PC-3 (cell line): ENCODE data around the gene CIB2. TPM values are rescaled to one million over a fixed set of nuclear protein-coding genes. Genes with fewer than 3 reads are reported as not detected.

Source experiments
- ATAC-seq: fragments of 200-7000 bp; cut with Tn5 transposase; 2 replicates; pipeline ENCODE4 v1.9.1; 2020; ENCODE audit warnings: mild to moderate bottlenecking, moderate library complexity
- BruUV-seq: library from RNA; stranded (reverse); fragments of 400-500 nt; replicated peaks from 2 replicates; lab custom pipeline; 2021; lab: Mats Ljungman, UMichigan
- CTCF ChIA-PET: fragments of 300-600 bp; sonication (Branson Sonifier 250); formaldehyde crosslinking; loops from one replicate; lab custom pipeline; 2022; ENCODE audit warnings: antibody characterized with exemption; lab: Charles Lee
- POLR2A ChIA-PET: fragments of 300-600 bp; sonication (Branson Sonifier 250); formaldehyde crosslinking; loops from one replicate; lab custom pipeline; 2022; ENCODE audit warnings: antibody characterized with exemption; ENCODE audit not compliant: unreplicated experiment; lab: Charles Lee
- DNase-seq: peaks from one replicate; pipeline ENCODE4 v3.0.0-alpha.2; 2015
- H2AFZ ChIP-seq: fragments of 300-600 bp; sonication (generic); 2 replicates; pipeline ENCODE4 v1.6.0; 2016; ENCODE audit warnings: antibody characterized with exemption, low read length
- H3F3A ChIP-seq: fragments of 300-600 bp; sonication (generic); one replicate; pipeline ENCODE4 v1.6.0; 2017; ENCODE audit warnings: antibody characterized with exemption, low read length, control low read depth, mild to moderate bottlenecking; ENCODE audit not compliant: unreplicated experiment
- H3K27ac ChIP-seq: fragments of 300-600 bp; sonication (generic); 2 replicates; pipeline ENCODE4 v1.5.1; 2016; ENCODE audit warnings: mild to moderate bottlenecking, low read length
- H3K27me3 ChIP-seq: fragments of 300-600 bp; sonication (generic); 2 replicates; pipeline ENCODE4 v1.6.1; 2016; ENCODE audit warnings: low read length, mixed read lengths
- H3K36me3 ChIP-seq: fragments of 300-600 bp; sonication (generic); 2 replicates; pipeline ENCODE4 v1.6.1; 2016; ENCODE audit warnings: low read depth, mixed run types, low read length, mixed read lengths
- H3K4me1 ChIP-seq: fragments of 300-600 bp; sonication (generic); 2 replicates; pipeline ENCODE4 v1.5.1; 2016; ENCODE audit warnings: low read length; ENCODE audit not compliant: insufficient read depth
- H3K4me2 ChIP-seq: fragments of 300-600 bp; sonication (generic); 2 replicates; pipeline ENCODE4 v1.6.0; 2016; ENCODE audit warnings: low read length
- H3K4me3 ChIP-seq: fragments of 300-600 bp; sonication (generic); 2 replicates; pipeline ENCODE4 v1.5.1; 2016; ENCODE audit warnings: mild to moderate bottlenecking, low read length, mixed read lengths
- H3K79me2 ChIP-seq: fragments of 300-600 bp; sonication (generic); 2 replicates; pipeline ENCODE4 v1.6.1; 2017; ENCODE audit warnings: low read length, mixed read lengths
- H3K9ac ChIP-seq: fragments of 300-600 bp; sonication (generic); 2 replicates; pipeline ENCODE4 v1.6.0; 2016; ENCODE audit warnings: mild to moderate bottlenecking, low read length
- H3K9me2 ChIP-seq: fragments of 300-600 bp; sonication (generic); replicated peaks from 2 replicates; pipeline ENCODE4 v1.6.1; 2016; ENCODE audit warnings: mixed run types, low read length, mixed read lengths
- H3K9me3 ChIP-seq: fragments of 300-600 bp; sonication (generic); 2 replicates; pipeline ENCODE4 v1.6.1; 2016; ENCODE audit warnings: low read length, mixed read lengths
- H4K20me1 ChIP-seq: fragments of 300-600 bp; sonication (generic); 2 replicates; pipeline ENCODE4 v1.6.1; 2016; ENCODE audit warnings: low read length, mixed read lengths
- EZH2 ChIP-seq: fragments of 300-600 bp; sonication (generic); IDR thresholded peaks from one replicate; pipeline ENCODE4 v1.6.1; 2017; ENCODE audit warnings: antibody characterized with exemption, mild to moderate bottlenecking, low read length; ENCODE audit not compliant: unreplicated experiment
- EZH2phosphoT487 ChIP-seq: fragments of 300-600 bp; sonication (generic); IDR thresholded peaks from 2 replicates; pipeline ENCODE4 v1.6.1; 2018; ENCODE audit warnings: mild to moderate bottlenecking, antibody characterized with exemption, low read length, borderline replicate concordance
- intact Hi-C: fragments of 100-400 bp; cut with micrococcal nuclease; formaldehyde crosslinking; loops from 2 replicates; pipeline ENCODE4 v1.9.0; 2023
- total RNA-seq: library from RNA; depleted of rRNA; stranded (reverse); fragments of >200 nt; gene quantifications from 2 replicates; pipeline ENCODE4 v1.2.3, GENCODE V29; 2014
- TF ChIP-seq, protein P1 (sequence below): fragments of 300-600 bp; sonication (generic); conservative IDR thresholded peaks from 2 replicates; pipeline ENCODE4 v1.5.1; 2017; ENCODE audit warnings: antibody characterized with exemption, low read depth, mild to moderate bottlenecking, low read length

CIB2 gene
- total RNA-seq, 1 experiment from 2014 or later, result 10.4 TPM

DNA sequence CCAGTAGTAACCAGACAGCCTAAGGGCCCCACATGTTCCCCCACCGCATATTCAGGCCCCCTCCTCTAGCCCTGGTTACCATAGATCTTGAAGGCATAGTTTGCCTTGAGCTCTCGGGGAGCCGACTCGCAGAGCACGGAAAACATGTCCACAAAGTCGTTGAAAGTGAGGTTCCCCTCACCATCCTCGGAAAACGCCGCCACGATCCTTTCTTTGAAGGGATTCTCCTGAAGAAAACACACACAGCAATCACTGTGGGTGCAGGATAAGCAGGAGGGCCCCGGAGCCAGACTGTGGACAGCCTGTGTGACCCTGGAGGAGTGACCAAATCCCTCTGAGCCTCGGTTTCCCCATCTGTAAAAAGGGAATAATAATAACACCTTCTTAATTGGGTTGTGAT, 22.1 kb downstream of the CIB2 start:
- Histone ChIP-seq H4K20me1 (no peaks in the 10 kb centered on the region), H3K9me2 (no peaks in the 10 kb centered on the region), H3K9me3 (no peaks in the 10 kb centered on the region), H3K36me3 (no peaks in the 10 kb centered on the region), H2AFZ (no peak overlapping the region), H3K4me3 (no peak overlapping the region), H3K27ac (no peak overlapping the region), H3F3A (no peaks in the 10 kb centered on the region), H3K4me1 (no peaks in the 10 kb centered on the region), H3K4me2 (no peak overlapping the region), H3K79me2 (no peaks in the 10 kb centered on the region), H3K27me3 (no peaks in the 10 kb centered on the region), H3K9ac (no peak overlapping the region)
- ChIA-PET CTCF (no interaction called here), POLR2A (no interaction called here)
- DNase-seq (no peak), ATAC-seq (no peak)
- TF ChIP-seq, protein P1, sequence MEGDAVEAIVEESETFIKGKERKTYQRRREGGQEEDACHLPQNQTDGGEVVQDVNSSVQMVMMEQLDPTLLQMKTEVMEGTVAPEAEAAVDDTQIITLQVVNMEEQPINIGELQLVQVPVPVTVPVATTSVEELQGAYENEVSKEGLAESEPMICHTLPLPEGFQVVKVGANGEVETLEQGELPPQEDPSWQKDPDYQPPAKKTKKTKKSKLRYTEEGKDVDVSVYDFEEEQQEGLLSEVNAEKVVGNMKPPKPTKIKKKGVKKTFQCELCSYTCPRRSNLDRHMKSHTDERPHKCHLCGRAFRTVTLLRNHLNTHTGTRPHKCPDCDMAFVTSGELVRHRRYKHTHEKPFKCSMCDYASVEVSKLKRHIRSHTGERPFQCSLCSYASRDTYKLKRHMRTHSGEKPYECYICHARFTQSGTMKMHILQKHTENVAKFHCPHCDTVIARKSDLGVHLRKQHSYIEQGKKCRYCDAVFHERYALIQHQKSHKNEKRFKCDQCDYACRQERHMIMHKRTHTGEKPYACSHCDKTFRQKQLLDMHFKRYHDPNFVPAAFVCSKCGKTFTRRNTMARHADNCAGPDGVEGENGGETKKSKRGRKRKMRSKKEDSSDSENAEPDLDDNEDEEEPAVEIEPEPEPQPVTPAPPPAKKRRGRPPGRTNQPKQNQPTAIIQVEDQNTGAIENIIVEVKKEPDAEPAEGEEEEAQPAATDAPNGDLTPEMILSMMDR, result no peak
- TF ChIP-seq EZH2 (no peak), EZH2phosphoT487 (no peak)
- intact Hi-C loops, result no loop called here
- no TSS peak for BruUV-seq

DNA sequence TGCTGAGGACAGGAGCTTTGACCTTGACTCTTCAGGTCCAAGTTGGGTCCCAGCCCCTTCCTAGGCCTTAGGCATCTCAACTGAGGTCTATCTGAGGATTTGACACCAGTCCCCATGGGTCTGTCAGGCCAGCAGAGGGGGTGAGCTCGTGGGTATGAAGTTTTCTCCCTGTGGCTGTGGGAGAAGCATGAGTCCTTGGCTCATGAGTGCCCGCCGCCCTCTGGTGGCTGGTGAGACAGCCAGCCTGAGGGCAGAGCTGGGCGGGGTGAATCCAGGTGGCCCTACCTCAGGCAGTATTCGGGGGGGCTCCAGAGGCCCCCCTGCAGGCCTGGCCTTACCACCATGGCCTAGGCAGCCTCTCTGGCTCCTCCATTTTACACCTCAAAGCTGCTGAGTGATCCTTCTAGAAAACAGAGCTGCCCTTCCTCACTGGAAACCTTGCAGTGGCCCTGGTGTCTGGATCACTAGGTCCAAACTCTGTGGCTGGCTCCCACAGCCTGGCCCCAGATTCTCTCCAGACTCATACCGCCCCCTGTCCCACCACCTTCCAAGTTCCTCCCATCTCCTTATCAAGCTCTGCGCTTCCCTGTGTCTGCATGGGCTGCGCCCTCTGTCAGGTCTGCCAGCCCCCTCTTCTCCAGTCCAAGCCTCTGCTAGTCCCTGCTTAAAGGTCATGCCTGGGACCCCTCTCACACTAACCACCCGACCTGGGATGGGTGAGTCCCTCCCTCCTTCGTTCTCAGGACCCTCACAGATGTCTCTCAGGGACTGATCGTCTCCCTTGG, 22.8 kb downstream of the CIB2 start:
- H3K9me3 ChIP-seq, result no peaks in the 10 kb centered on the region
- POLR2A ChIA-PET, result interaction anchor here (0.6 kb wide), 1 partner anchor 94 kb away, joined by 3 read pairs; no protein-coding TSS in a partner anchor
- no peak overlapping the region for H2AFZ ChIP-seq
- no peaks in the 10 kb centered on the region for H3K9me2 ChIP-seq
- no peaks in the 10 kb centered on the region for H3K27me3 ChIP-seq
- no peak overlapping the region for H3K9ac ChIP-seq
- H3K4me3 ChIP-seq, result no peak overlapping the region
- no TSS peak for BruUV-seq
- TF ChIP-seq, protein P1, result peak; percentile 94
- TF ChIP-seq EZH2, result no peak
- CTCF ChIA-PET, result interaction anchor here (0.6 to 1.2 kb wide), 10 partner anchors 31 to 193 kb away, joined by 3 to 11 read pairs (median 4); no protein-coding TSS in a partner anchor
- H3K27ac ChIP-seq, result no peak overlapping the region
- H4K20me1 ChIP-seq, result no peaks in the 10 kb centered on the region
- intact Hi-C loops, result loop anchor here (1.0 kb wide), 3 partner anchors 108 to 149 kb away; no protein-coding TSS in a partner anchor
- peak; percentile 94 for ATAC-seq
- H3F3A ChIP-seq, result no peaks in the 10 kb centered on the region
- H3K4me1 ChIP-seq, result no peaks in the 10 kb centered on the region
- no peaks in the 10 kb centered on the region for H3K79me2 ChIP-seq
- peak; percentile 87 for DNase-seq
- H3K4me2 ChIP-seq, result no peak overlapping the region
- no peaks in the 10 kb centered on the region for H3K36me3 ChIP-seq

DNA sequence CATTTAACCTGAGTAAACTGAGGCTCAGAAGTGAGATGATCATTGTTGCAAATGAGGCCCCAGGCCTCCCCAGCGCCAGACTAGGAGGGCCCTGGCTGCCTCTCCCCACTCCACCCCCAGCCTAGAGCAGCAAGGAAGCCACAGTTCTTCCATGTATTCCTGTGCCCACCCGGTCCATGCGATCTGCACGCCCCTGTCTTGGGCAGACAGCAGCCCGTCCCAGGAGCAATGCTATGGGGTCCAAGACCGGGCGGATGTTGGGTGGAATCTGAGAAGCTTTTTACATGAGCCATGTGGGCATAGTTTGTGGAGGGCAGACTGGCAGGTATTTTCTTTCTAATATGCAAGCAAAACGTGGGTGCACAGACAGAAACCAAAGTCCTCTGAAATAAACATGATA, 23.8 kb downstream of the CIB2 start:
- no peaks in the 10 kb centered on the region for H4K20me1 ChIP-seq
- POLR2A ChIA-PET, result no interaction called here
- no peaks in the 10 kb centered on the region for H3K36me3 ChIP-seq
- BruUV-seq, result no TSS peak
- H3K79me2 ChIP-seq, result no peaks in the 10 kb centered on the region
- no peaks in the 10 kb centered on the region for H3F3A ChIP-seq
- no peak overlapping the region for H3K9ac ChIP-seq
- H3K4me3 ChIP-seq, result no peak overlapping the region
- TF ChIP-seq EZH2 (no peak), EZH2phosphoT487 (no peak)
- TF ChIP-seq, protein P1, result no peak
- DNase-seq (no peak), ATAC-seq (no peak)
- no peak overlapping the region for H3K27ac ChIP-seq
- no peaks in the 10 kb centered on the region for H3K27me3 ChIP-seq
- no peaks in the 10 kb centered on the region for H3K9me2 ChIP-seq
- CTCF ChIA-PET, result interaction anchor here (1.2 kb wide), 1 partner anchor 103 kb away, joined by 6 read pairs; no protein-coding TSS in a partner anchor
- no peak overlapping the region for H2AFZ ChIP-seq
- intact Hi-C loops, result no loop called here
- no peaks in the 10 kb centered on the region for H3K9me3 ChIP-seq
- no peaks in the 10 kb centered on the region for H3K4me1 ChIP-seq
- H3K4me2 ChIP-seq, result no peak overlapping the region
